GM18517 (cell line): ENCODE data around the gene PCK2.

ENCODE experiments used
- ATAC-seq: cut with Tn5 transposase; IDR thresholded peaks from one replicate; pipeline ENCODE4 v1.9.1; 2021; ENCODE audit warnings: mild to moderate bottlenecking, moderate library complexity; ENCODE audit not compliant: unreplicated experiment

PCK2 gene

DNA sequence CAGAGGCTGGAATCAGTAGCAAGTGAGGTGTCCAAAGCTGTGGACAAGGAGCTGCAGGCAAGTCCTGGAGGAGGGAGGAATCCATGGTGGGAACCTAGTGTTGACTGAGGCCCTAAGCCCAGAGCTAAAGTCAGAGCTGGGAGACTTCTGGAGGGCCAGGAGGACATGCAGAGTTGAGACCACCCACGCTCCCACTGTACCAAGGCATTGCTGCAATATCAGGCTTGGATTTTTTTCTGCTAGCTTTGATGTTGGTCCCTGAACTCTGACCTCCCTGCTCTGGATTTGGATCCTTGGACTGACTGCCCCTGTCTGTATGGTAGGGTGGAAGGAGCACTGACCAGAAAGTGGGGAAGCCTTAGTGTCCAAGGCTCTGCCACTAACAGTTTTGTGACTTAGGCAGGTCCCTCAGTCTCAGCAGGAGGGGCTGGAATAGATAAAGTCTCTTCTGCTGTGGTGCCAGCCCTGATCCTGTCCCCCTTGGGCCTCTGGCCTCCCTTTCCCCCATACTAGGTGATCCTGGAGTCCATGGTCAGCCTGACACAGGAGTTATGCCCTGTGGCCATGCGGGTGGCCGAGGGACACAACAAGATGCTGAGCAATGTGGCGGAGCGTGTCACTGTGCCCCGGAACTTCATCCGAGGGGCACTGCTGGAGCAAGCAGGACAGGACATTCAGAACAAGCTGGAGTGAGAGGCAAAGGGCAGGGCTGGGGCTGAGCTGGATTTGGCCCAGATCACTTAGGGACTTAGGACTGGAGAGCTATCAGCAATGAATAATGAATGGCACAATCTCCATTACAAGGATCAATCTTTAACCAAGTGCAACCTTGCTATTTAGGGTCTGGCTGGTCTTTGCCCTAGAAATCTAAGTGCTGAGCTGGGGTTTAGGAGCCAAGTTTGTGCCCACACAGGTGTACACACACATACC, 32.9 kb upstream of the PCK2 start:
- no peak for ATAC-seq

DNA sequence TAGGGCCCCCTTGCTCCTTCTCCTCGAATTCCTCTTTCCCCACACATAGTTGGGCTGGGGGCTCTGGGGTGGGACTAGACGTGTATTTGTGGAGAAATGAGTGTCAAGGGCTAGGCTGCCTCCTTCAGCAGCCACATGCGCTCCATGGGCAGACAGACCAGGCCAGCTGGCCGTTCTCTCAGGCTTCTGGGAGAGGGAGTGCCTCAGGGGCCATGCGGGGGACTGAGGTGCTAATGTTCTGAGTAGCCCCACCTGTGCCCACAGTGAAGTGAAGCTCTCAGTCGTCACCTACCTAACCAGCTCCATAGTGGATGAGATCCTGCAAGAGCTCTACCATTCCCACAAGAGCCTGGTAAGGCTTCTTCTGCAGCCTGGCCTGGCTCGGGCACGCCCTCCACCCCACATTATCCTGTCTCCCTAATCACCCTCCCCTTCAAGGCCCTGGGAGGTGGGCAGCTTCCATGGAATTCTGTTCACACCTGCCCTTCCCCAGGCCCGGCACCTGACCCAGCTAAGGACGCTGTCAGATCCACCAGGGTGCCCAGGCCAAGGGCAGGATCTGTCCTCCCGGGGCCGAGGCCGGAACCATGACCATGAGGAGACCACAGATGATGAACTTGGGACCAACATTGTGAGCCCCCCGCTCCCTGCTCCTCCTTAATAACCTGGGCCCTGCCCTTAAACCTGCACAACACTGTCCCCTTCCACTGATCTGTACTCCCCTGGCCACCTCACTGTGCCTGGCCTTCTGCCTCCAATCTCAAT, 31.7 kb upstream of the PCK2 start:
- no peak for ATAC-seq

DNA sequence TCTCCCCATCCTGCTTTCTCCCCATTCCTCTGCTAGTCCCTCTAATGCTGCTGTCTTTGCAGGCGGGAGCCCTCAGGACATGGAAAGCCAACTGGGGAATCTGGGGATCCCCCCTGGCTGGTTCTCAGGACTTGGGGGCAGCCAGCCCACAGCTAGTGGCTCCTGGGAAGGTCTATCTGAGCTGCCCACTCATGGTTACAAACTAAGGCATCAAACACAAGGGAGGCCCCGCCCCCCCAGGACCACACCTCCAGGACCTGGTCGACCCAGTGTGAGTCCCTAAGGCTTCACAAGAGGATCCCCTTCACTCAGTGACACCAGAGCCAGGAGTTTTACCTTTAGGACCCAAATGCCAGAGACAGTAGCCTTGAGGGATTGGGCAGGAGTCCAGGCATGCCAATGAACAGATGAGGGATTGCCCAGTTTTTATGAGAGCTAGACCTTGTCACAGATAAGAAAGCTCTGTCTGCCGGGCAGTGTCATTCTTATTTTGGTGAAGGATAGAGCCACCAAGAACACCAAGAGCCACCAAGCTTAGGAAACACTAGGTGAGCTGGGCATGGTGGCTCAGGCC, 30.8 kb upstream of the PCK2 start:
- ATAC-seq = no peak

DNA sequence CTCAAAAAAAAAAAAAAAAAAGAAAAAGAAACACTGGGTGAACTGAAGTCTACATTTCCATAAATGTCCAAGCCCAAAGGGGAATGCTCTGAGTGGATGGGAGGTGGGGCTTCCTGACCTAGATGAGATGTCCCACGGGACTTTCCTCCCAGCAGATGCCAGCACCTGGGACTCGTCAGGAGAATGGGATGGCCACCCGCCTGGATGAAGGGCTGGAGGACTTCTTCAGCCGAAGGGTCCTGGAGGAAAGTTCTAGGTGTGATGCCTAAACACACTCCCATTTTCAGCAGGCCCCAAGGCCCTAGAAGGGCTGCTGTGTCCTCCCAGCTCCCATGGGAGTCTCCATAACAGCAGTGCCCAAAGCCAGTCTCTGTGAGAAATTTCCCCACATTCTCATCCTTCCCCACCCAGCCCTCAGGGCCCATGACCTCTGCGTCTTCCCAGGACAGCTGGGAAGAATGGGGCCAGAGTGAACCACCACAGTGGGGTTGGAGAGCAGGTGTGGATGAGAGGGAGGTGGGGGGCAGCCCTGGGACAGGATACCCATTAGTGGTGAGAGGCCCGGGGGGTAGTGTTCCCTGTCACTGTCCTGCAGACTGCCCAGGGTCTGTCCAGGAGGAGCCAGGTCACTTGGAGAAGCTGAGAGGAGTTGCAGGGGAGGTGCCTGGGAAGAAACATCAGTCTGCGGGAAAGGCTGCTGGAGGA, 29.9 kb upstream of the PCK2 start:
- ATAC-seq = no peak

DNA sequence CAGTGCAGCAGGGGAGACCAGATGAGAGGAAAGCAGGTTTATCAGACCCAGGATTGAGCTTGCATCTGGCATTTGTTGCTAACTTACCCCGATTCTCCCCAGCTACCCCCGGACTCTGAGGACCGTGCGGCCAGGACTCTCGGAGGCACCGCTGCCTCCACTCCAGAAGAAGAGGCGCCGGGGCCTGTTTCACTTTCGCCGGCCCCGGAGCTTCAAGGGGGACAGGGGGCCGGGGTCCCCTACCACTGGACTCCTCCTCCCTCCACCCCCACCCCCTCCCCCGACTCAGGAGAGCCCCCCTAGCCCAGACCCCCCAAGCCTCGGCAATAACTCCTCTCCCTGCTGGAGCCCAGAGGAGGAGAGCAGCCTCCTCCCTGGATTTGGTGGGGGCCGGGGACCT, 29.3 kb upstream of the PCK2 start:
- no peak for ATAC-seq

DNA sequence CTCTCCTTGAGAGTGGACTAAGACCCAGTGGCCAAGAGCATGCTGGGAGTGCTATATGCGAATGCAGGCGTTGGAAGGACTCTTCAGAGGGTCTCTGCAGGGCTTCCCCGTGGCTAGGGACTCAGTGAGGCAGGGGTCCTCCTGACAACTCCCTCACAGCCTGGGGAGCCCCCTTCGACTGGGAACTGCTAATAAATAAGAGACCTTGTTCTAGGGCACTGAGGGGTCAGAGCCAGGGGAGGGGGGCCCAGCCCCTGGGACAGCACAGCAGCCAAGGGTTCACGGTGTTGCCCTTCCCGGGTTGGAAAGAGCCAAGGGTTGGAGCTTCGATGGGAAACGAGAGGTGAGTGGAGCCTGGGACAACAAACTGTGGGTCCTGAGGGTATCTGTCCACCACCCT, 28.7 kb upstream of the PCK2 start:
- ATAC-seq = no peak

DNA sequence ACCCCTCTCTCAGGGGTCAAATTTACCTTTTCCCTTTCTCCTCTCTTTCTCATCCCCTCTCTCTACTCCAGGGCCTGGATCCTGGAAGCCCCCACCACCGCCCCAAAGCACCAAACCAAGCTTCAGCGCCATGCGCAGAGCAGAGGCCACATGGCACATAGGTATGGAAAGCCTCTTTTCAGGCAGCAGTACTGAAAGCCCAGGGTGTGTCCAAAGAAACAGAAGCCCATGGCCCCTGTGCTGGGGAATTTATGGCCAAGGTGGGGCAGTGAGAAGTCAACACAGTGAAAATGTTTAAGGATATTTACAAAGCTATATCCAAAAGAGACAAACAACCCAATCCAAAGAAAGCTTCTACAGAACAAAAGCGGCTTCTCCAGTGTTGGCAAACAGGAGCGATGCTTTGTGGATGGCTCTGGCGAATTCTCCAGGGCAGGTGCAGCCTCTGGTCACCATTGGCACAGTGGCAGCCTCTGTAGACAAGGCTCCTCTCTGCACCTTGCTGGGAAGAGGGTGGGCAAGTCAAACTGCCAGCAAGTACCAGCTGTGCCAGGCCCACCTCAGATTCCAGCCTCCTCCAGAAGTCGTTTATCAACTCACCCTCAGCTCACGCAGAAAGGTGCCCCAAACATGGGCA, 27.5 kb upstream of the PCK2 start:
- no peak for ATAC-seq

DNA sequence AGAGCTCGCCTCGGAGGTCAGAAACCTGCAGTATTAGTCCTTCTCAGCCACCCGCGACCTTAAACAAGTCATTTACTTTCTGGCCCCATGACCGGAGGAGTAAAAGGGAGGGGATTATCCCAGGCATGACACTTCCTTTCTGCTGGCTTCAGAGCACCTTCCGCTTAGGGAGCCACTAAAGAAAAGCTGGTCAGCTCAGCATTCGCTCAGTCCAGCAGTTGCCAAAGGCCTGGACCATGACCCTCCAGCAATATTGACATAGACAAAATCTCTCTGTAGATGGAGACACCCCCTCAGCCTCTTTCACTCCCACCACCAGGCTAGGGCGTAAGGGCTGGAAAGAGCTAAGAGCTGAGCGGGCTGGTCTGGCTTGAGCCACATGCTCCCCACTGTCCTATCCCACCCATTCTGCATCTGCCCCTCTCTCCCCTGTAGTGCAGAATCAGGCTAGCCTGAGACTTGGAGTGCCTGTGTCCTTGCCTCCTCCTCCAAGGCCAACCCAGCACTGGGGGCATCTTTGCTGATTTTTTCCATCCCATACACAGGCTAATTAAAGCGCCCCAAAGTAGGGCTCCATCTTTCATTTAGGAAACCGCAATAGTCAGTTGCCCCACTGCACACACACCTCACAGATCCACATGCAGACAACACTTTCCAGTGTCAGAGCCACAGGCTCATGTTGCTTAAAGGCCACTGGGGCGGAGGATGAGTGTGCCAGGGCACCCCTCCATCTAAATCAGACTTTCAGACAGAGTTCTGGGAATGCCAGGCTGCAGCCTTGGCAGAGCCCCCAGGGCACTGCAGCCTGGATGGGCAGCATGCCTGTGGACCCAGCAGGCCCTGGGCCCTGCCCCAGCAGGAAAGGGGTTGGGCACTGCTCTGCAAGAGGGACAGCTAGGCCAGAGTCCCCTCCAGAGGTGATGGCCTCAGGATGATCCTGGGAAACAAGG, 26.7 kb upstream of the PCK2 start:
- ATAC-seq = no peak

DNA sequence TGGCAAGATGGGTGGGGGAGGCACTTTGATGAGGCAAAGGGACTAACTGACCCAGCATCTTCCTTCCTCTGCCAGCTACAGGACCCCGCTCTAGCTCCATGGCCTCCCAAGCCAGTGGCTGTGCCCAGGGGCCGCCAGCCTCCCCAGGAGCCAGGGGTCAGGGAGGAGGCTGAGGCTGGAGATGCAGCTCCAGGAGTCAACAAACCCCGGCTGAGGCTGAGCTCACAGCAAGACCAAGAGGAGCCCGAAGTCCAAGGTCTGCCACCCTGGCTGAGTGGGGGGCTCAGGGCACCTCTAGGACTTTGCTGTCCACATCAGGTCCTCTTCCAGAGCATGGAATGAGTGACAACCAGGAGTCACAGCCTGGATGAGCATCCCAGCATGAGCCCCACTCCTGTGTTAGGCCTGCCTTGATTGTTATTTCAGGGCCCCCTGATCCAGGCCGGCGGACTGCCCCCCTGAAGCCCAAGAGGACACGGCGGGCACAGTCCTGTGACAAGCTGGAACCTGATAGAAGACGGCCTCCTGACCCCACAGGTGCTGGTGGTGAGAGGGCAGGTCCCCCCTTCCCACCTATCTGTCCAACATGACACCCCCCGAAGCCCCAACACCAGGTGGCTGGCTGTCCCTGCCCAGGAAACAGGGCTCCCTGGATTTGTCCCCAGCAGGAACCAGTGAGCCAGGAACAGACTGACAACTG, 25.2 kb upstream of the PCK2 start:
- no peak for ATAC-seq

DNA sequence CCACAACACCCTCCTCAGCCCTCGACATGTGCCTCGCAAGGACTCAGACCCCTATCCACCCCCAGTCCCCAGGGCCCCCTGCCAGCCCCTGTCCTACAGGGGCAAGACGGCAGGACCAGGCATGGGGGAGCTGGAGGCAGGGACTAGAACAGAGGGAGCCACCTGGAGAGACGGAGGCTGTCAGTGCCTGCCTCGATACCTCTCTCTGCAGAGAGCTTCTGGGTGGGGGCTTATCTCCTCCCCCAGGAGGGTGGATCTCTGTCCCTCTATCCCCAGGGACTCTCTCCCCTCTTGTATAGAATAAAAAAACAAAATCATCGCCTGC, 24.7 kb upstream of the PCK2 start:
- ATAC-seq = no peak

DNA sequence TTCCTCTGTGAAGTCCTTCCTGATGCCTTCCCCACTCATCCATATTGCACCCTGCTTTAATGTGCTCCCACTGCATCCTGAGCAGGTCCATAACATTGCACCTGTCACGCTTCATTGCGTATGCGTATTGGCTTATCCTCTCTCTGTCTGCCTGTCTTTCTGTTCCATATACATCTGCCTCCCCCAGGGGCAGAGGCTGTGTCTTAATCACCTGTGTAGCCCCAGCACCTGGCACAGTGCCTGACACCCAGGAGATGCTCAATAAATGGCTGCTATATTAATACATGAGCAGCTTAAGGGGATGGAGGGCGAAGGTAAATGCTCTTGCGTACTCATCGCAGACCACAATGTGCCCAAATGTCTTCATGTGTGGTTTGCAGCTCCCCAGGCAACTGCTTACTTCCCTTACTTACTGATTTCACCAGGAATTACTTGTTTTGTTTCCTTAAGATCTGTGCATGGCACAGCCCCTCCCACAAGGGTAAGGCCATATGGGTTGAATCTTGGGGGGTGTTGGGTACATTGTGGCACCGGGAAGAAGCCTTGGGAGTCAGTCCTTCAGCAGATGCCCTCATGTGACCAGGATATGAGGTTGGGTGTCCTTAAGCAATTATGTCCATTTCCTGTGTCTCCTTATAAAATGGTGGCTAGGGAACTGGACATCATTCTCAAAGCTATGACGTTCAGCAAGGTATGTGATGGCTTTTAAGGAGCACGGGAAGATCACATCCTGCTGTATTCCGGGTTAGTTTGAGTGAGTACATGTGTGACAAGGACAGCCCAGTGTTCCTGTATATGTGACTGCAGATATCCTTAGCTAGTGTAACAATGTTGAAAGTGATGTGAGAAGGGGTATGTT, 23.6 kb upstream of the PCK2 start:
- ATAC-seq = no peak

DNA sequence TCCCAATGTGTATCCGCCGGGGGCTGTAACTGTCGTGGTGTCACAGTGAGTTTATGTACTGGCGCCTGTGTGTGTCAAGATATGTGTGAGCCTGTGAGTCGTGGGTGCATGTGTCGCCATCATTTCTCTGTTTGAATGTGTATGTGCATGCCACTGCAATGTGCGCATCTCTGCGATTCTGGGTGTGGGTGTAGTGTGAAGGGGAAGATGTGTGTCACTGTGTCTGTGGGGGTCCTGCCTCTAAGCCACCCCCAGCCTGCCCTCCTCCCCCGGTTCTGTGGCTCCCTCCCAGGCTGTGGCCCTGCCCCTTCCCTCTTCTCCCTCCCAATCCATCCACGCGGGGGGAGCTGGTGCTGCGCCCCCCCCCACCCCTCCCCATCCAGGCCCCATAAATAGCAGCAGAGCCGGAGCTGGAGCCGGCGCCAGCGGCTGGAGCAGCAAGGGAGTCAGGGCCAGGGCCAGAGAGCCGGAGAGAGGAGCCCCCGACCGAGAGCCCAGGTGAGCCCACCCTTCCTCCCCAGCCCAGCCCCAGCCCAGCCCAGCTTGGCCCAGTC, 22.9 kb upstream of the PCK2 start, which contains the start of gene CPNE6:
TSS of gene CPNE6 (plus strand) at position 419 of the 554 bp plus-strand sequence. CDS start 1,375 bp downstream, outside the sequence.
- ATAC-seq = no peak

DNA sequence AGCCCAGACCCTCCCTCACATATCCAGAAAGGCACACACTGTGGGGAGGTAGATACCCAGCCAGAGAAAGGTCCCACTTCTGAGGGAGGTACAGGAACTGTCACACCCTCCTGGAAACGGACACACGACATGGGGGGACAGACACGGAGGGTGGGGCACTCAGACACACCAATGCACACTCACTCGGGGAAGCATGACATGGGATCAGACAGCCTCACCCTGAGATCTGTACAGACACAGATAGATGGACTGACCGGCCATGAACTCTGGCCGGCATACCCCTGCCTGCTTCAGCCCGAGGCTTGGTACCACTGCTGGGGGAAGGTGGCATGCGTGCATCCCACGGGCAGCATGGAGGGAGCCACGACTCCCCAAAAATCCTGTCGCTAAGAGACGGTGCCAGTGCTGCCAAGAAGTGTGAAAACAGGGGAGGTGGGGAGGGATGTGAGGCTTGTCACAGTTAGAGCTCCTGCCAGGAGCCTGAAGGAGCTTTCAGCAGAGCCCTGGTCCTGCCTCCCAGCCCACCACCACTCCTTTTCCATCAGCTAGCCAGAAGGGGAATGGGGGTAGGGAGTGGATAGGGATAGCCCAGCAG, 22.2 kb upstream of the PCK2 start:
- no peak for ATAC-seq

DNA sequence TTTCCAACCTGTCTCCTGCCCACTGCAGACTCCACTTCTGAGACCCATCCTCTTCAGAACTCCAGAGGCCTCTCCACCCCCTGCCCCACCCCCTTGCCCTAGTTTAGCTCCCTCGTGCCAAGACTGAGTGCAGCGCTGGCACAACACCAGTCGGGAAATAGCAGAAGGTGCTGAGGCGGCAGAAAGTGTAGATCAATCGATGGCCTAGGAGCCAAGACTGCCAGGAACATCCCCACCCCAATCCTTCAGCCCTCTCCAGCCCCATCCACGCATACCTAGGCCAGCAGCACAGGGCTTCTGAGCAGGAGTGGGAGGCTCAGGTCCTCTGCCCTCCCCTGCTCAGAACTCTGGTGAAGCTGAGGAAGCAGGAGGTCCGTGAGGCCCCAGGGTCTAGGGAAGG, 21.7 kb upstream of the PCK2 start:
- no peak for ATAC-seq

DNA sequence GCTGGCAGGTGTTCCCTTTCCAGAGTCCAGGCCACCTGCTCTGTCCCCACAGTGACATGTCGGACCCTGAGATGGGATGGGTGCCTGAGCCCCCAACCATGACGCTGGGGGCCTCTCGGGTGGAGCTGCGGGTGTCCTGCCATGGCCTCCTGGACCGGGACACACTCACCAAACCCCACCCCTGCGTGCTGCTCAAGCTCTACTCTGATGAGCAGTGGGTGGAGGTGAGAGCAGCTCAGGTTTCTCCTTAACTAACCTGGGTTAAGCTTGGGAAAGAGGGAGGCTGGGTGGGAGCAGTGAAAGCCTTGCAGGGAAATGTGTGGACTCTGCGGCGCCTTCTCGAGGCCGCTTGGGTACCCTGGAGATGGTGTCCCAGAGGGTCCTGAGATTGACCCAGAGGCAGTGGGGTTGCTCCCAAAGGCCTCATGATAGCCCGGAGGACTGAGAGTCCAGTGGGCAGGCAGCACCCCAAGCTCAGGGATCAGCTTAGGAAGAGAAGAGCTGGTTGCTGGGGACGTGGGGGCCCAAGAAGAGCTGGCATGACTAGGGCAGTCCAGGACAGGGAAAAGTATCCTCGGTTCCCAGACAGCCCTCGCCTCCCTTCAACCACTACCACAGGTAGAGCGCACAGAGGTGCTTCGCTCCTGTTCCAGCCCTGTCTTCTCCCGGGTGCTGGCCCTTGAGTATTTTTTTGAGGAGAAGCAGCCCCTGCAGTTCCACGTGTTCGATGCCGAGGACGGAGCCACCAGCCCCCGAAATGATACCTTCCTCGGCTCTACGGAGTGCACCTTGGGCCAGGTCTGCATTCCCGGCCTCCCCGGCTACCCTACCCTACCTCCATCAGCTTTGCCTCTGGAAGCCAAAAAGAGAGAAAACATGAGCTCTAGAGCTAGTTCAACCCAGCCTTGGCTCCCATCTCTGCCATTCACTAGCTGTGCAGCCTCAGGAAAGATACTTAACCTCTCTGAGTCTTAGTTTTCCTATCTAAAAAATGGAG, 20.9 kb upstream of the PCK2 start:
- no peak for ATAC-seq
